Activated T-cell treated with anti-CD3 and anti-CD28 coated beads for 1 hour (primary cell): ENCODE data around the gene MYO5B.
"Not testable (repeated sequence)": the region's sequence is repeated elsewhere in the genome, so short reads cannot be mapped to it uniquely, and the experiment has no call there.

Source experiments
- DNase-seq: peaks from one replicate; pipeline ENCODE4 v3.0.0-alpha.2; 2020; ENCODE audit warnings: low read depth

The MYO5B gene

DNA sequence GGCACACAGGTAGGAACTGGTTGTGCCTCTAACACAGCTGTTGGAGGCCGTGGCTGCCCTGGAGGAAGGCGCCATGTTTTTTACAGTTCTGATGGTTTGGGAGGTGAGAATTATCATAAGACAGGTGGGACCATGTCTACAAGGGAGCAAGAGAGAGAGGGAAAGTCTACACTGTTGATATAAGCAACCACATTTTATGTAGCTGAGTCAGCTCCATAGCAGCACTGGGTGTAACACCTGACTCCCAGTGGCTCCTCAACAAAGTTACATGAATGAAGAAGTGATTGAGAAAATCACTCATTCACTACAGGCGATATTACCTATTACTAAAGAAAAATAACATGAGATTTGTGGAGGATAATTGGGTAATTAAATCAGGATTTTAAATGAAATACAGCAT, 340.3 kb downstream of the MYO5B start:
- DNase-seq, result no peak

DNA sequence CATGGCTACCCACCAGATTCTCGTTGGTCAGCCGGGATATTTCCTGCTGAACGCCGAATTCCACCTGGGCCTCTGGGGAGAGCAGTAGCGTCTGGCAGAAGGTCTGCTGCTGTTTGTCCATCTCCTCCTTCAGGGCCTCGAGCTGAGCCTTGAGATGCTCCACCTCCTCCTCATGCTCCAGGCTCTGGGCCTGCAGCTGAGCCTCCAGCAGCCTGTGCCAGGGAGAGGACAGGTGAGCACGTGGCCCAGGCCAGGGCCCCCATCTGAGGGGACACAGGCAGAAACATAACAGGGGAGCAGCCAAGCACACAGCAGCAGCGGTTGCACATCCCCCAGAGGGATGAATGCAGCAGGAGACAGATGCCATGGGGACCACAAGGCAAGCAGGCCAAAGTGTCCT, 341.5 kb downstream of the MYO5B start:
- DNase-seq, result no peak

DNA sequence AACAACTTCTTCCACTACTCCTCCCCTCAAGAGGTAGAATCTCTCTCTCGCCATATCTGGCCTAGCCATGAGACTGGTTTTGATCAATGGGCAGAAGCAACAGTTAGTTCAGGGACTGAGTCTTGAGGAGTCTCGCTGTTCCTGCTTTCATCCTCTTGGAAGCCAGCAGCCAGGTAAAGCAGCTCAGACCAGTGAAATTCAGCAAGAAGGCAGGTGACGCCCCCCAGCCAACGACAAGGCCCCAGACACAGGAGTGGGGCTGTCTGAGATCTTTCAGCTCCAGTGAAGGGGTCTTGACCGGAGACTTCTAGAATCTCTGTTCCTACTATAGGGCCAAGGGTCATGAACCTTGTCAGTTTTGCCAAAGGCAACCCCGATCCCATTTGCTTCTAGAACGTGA, 341.9 kb downstream of the MYO5B start:
- no peak for DNase-seq

DNA sequence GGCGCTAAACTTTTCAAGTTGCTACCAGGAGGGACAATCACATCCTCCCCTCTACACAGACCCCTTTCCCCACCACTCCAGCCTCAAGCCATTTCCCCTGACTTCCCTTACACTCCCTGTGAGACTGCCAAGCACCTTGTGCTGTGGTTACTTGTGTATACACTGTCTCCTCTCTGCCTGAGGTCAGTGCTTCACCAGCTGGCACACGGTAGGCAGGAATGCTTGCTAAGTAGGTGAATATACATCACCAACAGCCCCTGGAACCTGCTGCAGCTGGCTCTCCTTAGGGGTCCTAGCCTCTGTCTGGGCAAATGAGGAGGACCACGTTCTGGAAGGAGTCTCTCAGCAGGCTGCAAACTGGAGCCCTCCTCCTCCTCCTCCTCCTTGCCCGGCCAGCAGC, 343.3 kb downstream of the MYO5B start:
- no peak for DNase-seq

DNA sequence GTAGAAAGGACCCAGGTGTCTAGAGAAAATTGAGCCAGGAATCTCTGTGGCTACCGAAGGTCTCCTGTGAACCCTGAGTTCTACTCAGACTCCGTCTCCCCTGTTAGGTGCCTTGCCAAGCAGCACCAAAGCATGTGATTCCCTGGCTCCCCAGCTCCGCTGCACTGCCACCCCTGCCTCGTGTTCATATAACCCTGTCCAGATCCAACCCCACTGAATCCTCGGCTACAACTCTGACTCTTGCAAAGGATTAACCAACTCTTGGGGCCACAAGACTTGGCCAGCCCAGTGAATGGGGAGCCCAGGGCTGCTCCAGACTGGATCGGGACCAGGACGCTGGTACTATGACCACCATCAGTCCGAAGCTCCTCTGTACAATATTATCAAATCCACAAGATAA, 344.3 kb downstream of the MYO5B start:
- DNase-seq, result no peak

DNA sequence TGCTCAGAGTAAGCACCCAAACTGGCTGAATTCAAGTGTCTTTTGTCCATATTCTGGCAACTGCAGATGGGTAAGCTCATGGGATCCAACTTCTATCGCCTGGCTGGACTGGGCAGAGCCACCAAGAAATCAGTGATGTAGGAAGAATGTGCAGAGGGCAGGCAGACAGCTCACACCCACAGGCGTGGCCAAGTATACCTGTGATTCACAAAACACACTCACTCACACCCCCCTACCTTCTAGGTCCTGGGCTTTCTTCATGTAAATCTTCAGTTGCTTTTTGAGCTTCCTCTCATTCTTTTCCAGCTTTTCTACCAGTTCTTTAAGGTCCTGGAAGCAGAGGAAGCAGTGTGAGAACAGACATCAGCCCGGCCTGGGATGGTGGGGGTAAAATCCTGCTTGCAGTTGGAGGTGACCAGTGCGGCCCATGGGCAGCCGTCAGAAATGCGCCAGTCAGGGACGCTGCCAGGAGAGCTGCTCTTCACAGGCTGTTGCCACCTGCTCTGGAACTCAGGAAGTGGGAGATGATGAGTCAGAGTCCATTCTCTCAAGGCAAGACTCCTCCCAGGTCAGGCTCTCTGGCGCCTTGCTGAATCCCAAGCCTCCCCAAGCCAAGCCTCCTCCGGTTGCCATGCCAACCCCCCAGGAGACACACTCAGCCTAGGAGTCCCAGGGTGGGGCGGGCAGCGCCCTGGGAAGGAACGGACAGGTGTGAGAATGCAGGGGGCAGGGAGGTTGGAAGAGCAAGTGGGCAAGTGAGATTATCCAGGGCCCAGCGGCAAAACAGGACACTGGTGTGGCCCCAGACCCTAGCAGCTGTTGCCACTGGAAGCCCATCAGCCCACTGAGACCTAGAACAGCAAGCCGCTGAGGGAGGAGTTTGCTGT, 345.4 kb downstream of the MYO5B start:
- no peak for DNase-seq

DNA sequence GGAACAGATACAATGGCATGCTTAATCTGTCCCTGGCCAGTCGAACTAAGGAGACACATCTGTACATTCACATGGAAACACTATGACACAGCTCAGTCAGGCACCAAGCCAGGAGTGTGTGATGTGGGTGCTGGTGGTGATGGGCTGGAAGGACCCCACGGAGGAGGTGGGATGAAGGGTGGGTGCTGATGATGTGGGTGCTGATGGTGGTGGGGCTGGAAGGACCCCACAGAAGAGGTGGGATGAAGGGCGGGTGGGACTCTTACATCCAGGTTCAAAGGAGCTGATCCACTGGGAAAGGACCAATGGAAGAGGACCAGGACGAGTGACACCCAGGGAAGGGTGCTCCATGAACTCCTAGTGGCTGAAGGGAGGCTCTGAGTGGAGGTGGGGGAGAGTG, 346.8 kb downstream of the MYO5B start:
- DNase-seq, result no peak

DNA sequence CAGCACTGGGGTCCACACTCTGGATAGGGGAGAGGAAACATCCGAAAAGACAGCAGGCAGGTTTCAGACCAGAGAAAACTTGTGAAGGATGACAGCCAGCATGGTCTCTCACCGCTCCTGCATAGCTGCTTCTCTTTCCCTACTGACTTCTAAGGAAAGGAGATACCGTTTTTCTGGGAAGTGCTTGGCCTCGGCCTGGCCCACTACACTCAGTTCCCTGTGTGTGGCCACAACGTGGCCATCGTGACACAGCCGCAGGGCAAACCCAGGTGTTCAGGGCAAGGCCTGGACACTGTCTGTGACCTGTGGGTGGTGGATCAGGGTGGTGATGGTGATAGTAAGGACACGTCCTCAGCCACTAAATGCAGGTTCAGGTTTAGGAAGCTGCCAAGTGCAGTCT, 347.4 kb downstream of the MYO5B start:
- no peak for DNase-seq

DNA sequence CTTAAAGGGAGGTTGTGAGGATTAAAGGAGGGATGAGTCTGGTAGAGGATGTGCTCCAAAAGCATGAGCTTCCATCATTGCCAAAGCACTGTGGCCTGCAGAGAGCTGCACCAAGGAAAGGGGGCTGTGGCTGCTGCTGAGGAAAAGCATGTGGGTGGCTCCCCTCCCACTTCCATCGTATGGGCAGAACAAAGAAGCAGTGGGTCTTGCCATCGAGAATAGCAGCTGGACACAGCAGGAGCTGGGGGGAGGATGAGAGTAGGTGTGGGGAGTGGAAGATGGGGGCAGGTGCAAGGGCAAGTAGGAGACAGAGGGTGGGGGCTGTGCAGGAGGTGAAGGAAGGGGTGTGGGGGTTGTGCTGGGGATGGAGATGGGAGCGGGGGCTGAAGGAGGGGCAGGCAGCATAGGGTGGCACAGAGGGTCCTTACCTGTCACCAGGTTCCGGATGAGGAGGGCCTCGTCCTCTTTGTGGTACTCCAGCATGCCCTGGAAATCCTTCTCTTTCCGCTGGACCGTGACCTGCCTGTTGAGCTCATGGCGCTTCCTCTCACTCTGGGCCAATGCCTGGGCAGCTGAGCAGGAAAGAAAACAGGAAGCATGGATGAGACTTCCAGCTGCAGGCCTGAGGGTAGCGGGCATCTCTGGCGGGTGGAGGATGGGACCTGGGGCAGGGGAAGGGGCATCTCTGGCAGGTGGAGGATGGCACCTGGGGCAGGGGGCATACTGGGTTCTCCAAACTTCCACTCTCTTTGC, 348.1 kb downstream of the MYO5B start:
- DNase-seq, result no peak

DNA sequence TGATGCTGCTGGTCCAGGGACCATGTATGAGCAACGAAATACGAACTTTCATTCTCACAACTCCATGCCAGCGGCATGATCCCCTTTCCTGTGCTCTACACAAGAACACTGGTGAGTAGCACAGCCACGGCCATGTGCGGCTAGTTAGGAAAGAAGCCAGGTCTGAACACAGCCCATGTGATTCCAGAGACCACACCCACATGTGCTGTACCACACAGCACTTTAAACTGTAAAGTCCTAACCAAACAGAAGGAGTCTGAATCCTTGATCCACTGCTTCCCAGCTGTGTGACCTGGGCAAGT, 348.6 kb downstream of the MYO5B start:
- no peak for DNase-seq

DNA sequence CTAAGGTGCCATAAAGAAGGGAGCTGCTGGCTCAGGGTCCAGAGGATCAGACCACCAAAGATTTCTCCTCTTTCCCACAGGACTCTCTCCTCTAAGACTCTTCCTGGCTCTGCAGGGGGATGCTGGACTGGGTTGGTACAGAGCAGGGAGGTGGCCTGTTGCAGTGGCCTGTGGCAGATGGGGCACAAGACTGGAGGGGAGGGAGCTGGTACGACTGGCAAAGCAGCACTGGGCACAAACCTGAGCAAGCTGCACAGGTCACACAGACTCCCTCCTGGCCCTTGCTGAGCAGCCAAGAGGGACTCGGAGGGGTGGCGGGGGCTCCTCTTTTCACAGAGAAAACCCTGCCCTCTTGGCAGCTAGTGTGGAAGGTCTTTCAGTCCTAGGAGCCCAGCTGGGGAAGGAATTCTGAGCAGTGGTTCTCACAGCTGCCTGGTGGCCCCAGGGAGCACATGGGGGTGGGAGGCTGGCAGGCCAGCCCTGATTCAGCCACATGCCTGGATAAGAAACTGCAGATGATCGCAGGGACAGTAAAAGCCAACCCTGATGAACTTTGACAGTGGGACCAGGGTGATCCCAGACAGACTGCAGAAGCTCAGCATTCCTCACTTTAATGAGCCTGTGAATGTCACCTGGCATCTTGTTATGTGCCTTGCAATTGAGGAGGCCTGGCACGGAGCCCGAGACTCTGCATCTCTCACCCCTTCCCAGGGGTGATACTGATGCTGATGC, 349.2 kb downstream of the MYO5B start:
- no peak for DNase-seq

DNA sequence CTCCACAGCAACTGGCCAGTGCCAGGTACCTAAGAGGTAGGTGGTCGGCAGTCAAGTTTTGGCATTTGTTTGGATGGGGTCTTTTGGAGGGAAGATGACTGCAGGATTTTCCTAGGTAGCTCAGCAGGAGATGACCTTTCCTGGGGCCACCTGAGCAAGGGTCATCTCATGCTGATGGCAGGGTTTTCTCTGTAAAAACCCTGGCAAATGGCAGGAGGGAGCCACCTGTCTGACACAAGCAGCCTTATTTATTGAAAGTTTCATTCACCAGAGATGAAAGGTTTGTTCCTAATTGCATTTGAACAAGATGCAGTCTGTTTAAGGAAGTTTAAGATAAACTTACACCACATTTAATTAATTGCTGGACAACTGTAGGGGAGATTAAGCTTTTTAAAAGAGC, 350.0 kb downstream of the MYO5B start:
- no peak for DNase-seq

DNA sequence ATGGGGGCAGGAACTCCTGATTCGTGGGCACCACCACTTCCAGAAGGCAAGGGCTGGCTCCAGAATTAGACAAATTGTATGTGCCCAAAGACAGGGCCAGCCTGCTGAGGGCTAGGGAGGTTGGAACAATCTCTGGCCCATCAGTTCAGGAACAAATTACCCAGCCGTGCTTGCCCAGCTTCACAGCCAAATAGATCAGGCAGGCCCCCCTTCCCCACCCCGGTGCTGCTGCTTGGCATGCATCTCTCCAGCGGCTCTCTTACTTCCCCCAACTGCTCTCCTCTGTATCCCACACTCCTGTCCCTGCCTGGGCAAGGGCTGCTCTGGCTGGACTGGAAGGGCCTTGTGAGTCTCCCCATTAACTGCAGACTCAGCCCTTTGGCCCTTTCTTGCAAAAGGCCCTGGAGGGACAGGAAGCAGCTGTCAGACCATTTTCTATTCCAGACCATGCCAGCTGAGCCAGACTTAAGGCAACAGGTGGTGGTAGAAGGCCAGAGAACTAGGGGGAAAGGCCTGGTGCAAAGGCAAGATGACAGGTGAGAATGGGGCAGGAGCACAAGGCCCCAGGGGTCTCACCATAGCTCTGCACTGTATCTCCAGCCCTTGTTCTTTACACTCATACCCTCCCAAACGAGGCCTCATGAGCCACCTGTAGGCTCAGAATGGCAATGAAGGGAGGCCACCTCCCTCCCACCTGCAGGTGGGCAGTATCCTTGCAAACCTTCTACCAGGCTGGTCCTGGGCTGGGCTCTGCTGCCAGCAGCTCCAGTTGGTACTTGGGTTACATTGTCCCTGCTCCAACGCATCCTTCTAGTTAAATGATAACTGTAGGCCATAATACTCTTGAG, 350.9 kb downstream of the MYO5B start:
- DNase-seq, result no peak

DNA sequence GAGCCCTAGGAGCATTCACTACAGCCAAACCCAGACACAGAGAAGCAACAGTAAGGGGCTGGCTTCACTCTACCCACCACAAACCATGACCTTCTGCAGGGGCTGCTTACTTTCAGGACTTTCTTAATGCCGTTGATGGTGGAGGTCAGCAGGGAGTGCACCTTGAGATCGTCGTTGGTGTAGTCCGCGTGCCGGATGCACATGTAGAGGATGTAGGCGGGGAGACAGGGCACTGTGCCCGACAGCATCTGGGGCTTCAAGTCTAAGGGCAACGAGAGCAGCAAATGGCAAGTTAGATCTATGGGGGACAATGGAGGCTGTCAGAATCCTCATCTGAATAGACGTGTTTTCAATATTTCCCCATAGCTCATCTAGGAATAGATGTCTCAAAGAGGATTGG, 351.8 kb downstream of the MYO5B start:
- DNase-seq, result no peak

DNA sequence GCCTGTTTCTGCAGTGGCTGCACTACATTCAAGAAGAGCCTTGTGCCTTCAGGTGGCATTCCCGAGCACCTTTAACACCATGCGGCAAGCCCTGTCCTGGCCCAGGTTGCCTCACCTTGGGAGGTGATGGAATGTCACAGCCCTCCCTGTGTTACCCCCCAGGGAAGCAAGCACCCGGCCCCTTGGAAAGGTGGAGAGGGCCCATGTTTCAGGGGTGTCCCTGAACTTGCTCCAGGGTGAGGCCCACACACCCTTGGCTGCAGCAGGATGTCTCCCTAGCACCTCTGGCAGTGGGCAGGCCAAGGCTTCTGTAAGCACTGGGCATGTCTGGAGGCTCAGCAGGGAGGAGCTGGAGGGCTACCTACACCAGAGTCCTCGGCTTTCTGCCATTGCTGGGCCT, 352.3 kb downstream of the MYO5B start:
- no peak for DNase-seq

DNA sequence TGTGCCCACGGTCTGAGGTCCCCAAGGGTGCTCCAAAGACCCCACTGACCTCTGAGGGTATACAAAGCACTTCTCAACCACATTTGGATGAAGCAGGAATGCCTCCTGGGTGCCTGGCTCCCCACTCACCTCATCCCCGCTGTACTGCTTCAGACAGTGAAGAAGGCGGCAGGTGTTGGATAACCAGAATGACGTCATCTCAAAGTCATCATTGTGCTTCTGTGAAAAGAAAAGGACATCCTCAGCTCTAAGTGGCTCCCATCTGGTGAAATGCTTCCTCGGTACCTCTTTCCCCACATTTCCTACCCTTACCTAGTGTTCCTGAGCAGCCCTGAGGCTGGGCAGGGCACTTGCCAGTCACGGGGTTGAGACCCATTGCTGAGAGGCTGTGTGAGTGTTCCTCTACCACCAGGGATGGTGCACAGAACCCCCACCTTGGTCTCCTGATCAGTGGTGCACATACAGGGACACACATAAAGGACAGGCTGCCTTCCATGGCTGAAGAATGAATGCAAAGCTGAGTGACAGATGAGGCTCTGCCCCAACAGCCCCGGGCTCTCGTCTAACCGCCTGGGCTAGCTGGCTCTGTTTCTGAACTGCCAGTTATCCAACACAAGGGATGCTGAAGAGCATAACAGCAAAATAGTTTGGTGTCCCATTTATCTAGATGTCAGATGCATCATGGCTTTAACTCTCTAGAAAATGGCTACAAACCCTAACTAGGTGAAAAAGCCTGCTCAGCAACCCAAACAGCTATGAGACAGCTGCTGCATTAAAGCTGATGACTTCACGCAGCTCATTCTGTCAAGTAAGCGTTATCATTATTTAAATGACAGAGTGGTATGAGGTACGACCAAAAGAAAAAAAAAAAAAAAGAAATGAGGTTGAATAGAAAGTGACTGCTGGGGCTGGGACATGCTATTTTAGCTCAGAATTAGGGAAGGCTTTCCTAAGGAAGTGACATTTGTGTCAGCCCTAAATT, 353.4 kb downstream of the MYO5B start:
- DNase-seq, result no peak

DNA sequence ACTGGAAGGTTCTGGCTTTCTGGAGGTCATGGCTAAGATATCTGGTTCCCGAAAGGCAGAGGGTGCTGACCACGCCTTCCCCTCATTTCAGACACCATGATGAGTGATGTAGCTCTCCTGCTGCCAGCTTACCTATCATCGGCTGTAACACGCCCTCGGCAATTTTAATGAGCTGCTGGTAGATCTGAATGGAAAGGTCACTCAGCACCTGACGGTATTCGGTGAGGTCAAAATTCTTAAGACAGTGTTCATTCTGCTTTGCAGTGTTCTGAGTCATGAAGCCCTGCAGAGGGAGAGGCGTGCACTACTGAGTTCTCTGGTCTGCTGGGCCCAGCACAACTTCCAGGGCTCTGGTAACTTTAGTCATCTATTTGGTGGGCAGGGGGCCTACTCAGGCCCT, 355.9 kb downstream of the MYO5B start:
- no peak for DNase-seq

DNA sequence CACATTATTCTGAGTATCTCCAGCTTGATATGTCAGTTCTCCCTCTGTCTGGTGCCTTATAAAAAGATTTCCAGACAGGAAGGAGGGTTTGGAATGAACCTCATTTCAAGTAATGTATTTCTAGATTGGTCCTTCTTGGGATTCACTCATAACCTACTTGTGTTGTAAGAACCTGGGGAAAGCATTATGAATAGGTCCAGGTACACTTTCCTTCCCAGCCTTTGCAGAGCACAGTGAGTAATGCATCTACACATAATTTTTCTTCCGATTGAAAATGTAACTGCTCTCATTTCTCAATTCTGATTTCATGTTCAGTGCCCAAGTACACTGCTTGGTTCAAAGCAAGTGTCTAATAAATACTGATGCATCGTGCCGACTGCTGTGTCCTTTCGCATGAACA, 356.6 kb downstream of the MYO5B start:
- no peak for DNase-seq

DNA sequence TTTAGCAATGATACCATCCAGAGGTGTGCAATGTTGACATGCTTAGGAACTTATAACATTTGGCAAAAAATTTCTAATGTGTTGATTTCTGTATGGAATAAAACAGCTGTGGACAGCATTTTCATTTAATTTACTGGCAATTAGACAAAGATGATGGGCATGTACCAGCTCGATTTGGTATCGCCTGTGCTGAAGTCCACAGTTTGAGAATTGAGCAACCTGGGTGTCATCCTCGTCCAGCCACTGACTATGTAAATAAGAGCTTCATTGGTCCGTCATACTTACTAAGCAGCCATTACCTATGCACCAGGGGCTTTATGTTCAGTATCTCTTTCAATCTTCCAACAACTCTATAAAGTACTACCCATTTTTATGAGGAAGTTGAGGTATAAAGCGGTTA, 357.1 kb downstream of the MYO5B start:
- DNase-seq, result no peak

DNA sequence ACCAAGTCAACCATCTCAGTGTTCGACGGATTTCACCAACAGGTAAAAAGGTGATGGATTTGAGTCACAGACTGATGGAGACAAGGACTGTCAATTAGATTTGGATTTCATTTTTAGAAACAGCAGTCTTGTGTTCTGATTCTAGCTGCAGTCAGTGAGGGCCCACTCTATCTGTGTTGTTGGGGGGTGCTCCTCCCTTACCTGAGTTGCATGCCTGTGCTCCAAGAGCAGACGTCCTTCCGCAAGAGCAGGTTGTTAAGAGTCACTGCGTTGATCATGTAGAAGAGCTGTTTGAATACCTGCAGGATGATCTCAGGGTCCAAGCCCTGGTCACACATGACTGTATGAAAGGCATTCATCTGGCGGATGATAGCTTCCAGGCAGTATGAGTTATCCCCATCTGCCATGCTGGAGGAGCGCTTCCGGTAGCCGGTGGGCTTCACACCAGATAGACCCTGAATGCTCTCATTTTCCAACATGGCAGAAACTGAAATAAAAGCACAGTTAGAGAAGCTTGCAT, 357.6 kb downstream of the MYO5B start:
- not testable (repeated sequence) for DNase-seq

DNA sequence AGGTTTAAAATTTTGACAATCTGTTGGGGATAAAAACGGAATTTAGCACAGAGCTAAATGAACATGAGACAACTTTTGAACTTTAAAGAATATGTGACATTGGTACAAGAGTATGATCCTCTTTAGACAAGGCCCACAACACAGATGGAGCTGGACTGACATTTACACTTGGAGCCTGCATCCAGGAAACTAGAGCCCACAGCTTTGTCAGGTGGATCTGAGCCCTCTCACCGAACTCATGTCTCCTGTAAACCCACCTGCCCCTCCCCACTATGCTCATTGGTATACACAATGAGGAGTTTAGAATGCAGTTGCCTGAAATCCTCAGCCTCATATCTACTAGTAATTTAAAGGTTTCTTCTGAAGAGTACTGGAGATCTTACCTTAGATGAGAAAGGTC, 359.5 kb downstream of the MYO5B start:
- DNase-seq, result no peak
